Sigmoid colon (tissue), 7 donors: ENCODE data around the gene PODXL2. TPM values are rescaled to one million over a fixed set of nuclear protein-coding genes. Genes with fewer than 3 reads are reported as not detected.

Experiments used
- DNase-seq: peaks from one replicate; pipeline ENCODE4 v3.0.0-alpha.2; 2019
- H3K27ac ChIP-seq, 4 donors: fragments of 200-600 bp; sonication (generic); one replicate each; pipeline ENCODE4 v1.5.1; 2016 to 2019; ENCODE audit warnings: mild to moderate bottlenecking in 1 of 4
- H3K27me3 ChIP-seq, 3 donors: fragments of 200-600 bp; sonication (generic); one replicate each; pipeline ENCODE4 v1.5.1; 2019; ENCODE audit warnings: mild to moderate bottlenecking in 1 of 3
- H3K36me3 ChIP-seq, 4 donors: fragments of 200-600 bp; sonication (generic); one replicate each; pipeline ENCODE4 v1.5.1; 2016 to 2019
- H3K4me1 ChIP-seq, 4 donors: fragments of 200-600 bp; sonication (generic); one replicate each; pipeline ENCODE4 v1.5.1; 2017 to 2019
- H3K4me3 ChIP-seq, 4 donors: fragments of 200-600 bp; sonication (generic); one replicate each; pipeline ENCODE4 v1.5.1; 2017 to 2019; ENCODE audit warnings: mild to moderate bottlenecking in 2 of 4, moderate library complexity in 1 of 4
- H3K9me3 ChIP-seq, 4 donors: fragments of 200-600 bp in 3 of 4; sonication (generic) in 3 of 4; one replicate each; pipeline versions ENCODE4 v1.5.1 to v1.6.1; 2013 to 2019
- EP300 ChIP-seq, 4 donors: sonication (generic); formaldehyde crosslinking; IDR thresholded peaks; one replicate each; pipeline ENCODE4 v1.6.1; 2017; ENCODE audit warnings: antibody characterized with exemption in 4 of 4
- POLR2A ChIP-seq, 2 donors: fragments of 450-650 bp; IDR thresholded peaks; one replicate each; pipeline ENCODE4 v1.6.1; 2016; ENCODE audit warnings: antibody characterized with exemption in 2 of 2, mild to moderate bottlenecking in 2 of 2, moderate library complexity in 2 of 2
- WGBS, 2 donors: extraction: QIAGEN DNeasy Blood & Tissue Kit; methylation state at CpG; one replicate each; pipeline ENCODE4 v1.1.7; 2013; 5-methylcytosine and 5-hydroxymethylcytosine counted together
- intact Hi-C: fragments of 100-400 bp; cut with DNase I; formaldehyde crosslinking; loops from one replicate; pipeline ENCODE4 v1.15.1; 2023
- polyA plus RNA-seq, 3 donors: library from polyadenylated mRNA; stranded (reverse); fragments of 200-250 nt; gene quantifications; one replicate each; pipeline ENCODE4 v1.2.3, GENCODE V29; 2013
- small RNA-seq, 3 donors: library from RNA; depleted of rRNA; stranded (forward); fragments of <200 nt; gene quantifications; one replicate each; pipeline ENCODE3, GENCODE V24; 2016
- total RNA-seq, 4 donors: library from RNA; depleted of rRNA; stranded (reverse); fragments of >200 nt; gene quantifications; one replicate each; pipeline ENCODE4 v1.1.0, GENCODE V29; 2016
- TF ChIP-seq, protein P1 (sequence below), 4 experiments: fragments of 450-650 bp in 3 of 4; fragments of 200-600 bp in 1 of 4; IDR thresholded peaks; one replicate each; pipeline ENCODE4 v1.5.1; 2016 to 2019; ENCODE audit warnings: antibody characterized with exemption in 4 of 4, mild to moderate bottlenecking in 3 of 4, moderate library complexity in 2 of 4
- donor health status: healthy with polysubstance abuse.
- donor health status: Bipolar disorder and iron deficiency.
- donor health status: healthy.

Gene PODXL2
- total and polyA plus RNA-seq, 7 donors = 2.0 to 16.7 (median 2.8) TPM

DNA sequence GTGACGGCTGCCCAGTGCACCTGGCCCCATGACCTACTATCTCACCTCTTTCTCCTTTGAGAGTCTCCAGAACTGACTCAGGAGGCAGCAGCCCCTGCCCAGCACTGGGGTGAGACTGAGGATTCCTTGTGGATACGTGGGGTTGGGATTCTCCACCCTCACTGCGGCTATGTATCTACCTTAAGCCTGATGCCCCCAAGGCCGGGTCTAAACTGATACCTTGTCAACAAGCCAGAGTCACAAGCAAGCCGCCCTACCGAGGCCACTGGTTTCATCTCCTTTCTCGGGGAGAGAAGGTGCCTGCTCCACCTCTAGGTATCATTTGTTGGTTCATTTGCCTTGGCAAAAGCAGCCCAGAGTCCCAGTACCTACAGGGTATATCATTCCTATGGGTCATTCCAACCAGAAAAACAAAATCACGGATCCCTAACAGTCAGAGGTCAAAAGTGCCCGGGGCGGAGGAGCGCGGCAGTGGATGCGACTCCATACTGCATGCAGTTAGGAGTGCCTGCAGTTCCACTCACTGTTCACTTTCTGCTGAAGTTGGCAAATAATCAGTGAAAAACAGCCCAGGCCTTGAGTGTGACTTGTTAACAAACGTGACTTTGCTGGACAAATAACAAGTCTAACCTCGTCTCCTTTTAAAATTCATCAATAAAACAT lies 91.3 kb downstream of the PODXL2 start:
- Histone ChIP-seq H3K9me3 (no peaks in the 10 kb centered on the region), H3K27me3 (no peaks in the 10 kb centered on the region), H3K4me3 (no peak overlapping the region), H3K27ac (peak overlapping the region in 1 of 4 donors; percentile 3), H3K4me1 (peaks cover 0 to 59% (median 32%) of the 10 kb centered on the region in 4 donors), H3K36me3 (peaks cover 0 to 11% (median 0%) of the 10 kb centered on the region in 4 donors)
- intact Hi-C loops = no loop called here
- 93 to 94% methylated on average over 15 of the region's 15 CpGs for WGBS, 2 donors
- DNase-seq = peak; percentile 43
- TF ChIP-seq EP300 (IDR thresholded peaks at IDR 0.05) = no peak

- Histone ChIP-seq H3K27me3 (no peaks in the 10 kb centered on the region), H3K4me3 (no peak overlapping the region), H3K27ac (peak overlapping the region in 2 of 4 donors; percentile 3 to 75), H3K36me3 (peaks cover 0 to 11% (median 0%) of the 10 kb centered on the region in 4 donors), H3K9me3 (no peaks in the 10 kb centered on the region), H3K4me1 (peaks cover 0 to 54% (median 32%) of the 10 kb centered on the region in 4 donors)
- WGBS, 2 donors = 74 to 87% methylated on average over 17 of the region's 17 CpGs
- peak; percentile 44 for DNase-seq
- intact Hi-C loops = no loop called here
- TF ChIP-seq, protein P1, sequence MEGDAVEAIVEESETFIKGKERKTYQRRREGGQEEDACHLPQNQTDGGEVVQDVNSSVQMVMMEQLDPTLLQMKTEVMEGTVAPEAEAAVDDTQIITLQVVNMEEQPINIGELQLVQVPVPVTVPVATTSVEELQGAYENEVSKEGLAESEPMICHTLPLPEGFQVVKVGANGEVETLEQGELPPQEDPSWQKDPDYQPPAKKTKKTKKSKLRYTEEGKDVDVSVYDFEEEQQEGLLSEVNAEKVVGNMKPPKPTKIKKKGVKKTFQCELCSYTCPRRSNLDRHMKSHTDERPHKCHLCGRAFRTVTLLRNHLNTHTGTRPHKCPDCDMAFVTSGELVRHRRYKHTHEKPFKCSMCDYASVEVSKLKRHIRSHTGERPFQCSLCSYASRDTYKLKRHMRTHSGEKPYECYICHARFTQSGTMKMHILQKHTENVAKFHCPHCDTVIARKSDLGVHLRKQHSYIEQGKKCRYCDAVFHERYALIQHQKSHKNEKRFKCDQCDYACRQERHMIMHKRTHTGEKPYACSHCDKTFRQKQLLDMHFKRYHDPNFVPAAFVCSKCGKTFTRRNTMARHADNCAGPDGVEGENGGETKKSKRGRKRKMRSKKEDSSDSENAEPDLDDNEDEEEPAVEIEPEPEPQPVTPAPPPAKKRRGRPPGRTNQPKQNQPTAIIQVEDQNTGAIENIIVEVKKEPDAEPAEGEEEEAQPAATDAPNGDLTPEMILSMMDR (IDR thresholded peaks at IDR 0.05) = no peak
Measured at GRCh38 chr3:127720985-127721935, 92.3 kb downstream of the PODXL2 start.

DNA sequence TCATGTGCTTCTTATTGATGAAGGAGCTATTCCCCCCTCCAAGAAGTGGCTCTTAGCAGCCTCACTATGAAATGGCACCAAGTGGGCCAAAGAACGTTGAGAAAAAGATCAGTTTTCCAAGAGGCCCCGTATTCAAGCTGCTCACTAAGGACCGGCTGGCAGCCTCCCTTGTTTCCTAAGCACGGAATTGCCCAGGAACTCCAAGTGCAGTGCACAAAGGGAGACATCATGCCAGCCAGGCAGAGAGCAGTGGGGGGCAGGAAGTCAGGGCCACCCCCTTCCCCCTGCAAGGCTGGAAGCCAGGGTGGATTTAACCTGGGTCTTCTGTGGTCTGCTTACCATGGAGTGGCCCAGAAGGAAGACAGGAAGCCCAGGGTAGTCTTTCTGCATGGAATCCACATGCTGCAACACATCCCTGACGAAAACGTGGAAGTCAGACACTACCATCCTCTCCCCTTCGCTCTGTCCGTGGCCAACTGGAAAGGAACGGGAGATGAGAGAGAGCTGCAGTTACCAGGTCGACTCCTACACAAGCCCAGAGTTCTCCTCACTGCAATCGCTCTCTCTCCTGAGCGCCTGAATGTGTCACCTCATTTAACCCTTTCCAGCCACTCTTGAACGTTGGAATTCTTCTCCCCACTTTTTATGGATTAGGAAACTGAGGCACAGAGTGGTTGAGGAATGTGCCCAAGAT lies 93.3 kb downstream of the PODXL2 start:
- intact Hi-C loops = no loop called here
- WGBS, 2 donors = 82 to 83% methylated on average over 13 of the region's 13 CpGs
- DNase-seq = peak; percentile 29
- Histone ChIP-seq H3K27ac (peak overlapping the region; percentile 43 to 75 (median 62)), H3K27me3 (no peaks in the 10 kb centered on the region), H3K4me3 (no peak overlapping the region), H3K9me3 (no peaks in the 10 kb centered on the region), H3K36me3 (peaks cover 0 to 11% (median 0%) of the 10 kb centered on the region in 4 donors), H3K4me1 (peaks cover 0 to 52% (median 31%) of the 10 kb centered on the region in 4 donors)
- TF ChIP-seq EP300 (IDR thresholded peaks at IDR 0.05) (no peak), POLR2A (IDR thresholded peaks at IDR 0.05) (no peak)

Small RNA genes lying within 50 kb of the gene (small RNA-seq; reads per million reads assigned to genes)
- gene MIR7976 = 0 reads per million in 3 donors

Other genes starting within 250 kb of the PODXL2 start
- gene TPRA1, start 38.5 kb upstream of the PODXL2 start, total RNA-seq = 10 to 100 TPM; 28.5 to 33.2 (median 31.1) TPM
- 10 to 100 TPM in 2 of 3 donors, 1 to 10 TPM in 1; 7.2 to 20.4 (median 10.2) TPM for gene TPRA1, start 38.5 kb upstream of the PODXL2 start, polyA plus RNA-seq
- 1 to 10 TPM; 3.0 to 5.1 (median 3.6) TPM for gene MCM2, start 30.8 kb upstream of the PODXL2 start, total RNA-seq
- gene MCM2, start 30.8 kb upstream of the PODXL2 start, polyA plus RNA-seq = 10 to 100 TPM in 1 of 3 donors, 1 to 10 TPM in 2; 2.4 to 28.6 (median 6.2) TPM
- gene ABTB1, start 43.8 kb downstream of the PODXL2 start, total RNA-seq = 10 to 100 TPM; 33.5 to 75.3 (median 49.1) TPM
- gene ABTB1, start 43.8 kb downstream of the PODXL2 start, polyA plus RNA-seq = 10 to 100 TPM; 18.0 to 36.5 (median 24.6) TPM
- 10 to 100 TPM; 24.7 to 46.8 (median 35.5) TPM for gene MGLL, start 193.3 kb downstream of the PODXL2 start, total RNA-seq
- gene MGLL, start 193.3 kb downstream of the PODXL2 start, polyA plus RNA-seq = 100 to 1,000 TPM; 110 to 220 (median 142) TPM